H1 (cell line): Measurements from ENCODE around the gene AOPEP. TPM values are rescaled to one million over a fixed set of nuclear protein-coding genes. Genes with fewer than 3 reads are reported as not detected.

Experiments
- CTCF ChIA-PET: fragments of 300-600 bp; sonication (Branson Sonifier 250); formaldehyde crosslinking; loops from one replicate; lab custom pipeline; 2021; ENCODE audit not compliant: partially characterized antibody; lab: Charles Lee
- POLR2A ChIA-PET: fragments of 300-600 bp; sonication (Branson Sonifier 250); formaldehyde crosslinking; loops from one replicate; lab custom pipeline; 2021; ENCODE audit warnings: inconsistent platforms; ENCODE audit not compliant: partially characterized antibody; lab: Charles Lee
- DNase-seq, 2 experiments: peaks; one replicate each; pipeline versions ENCODE4 v3.0.0 to v3.0.0-alpha.2; 2010 to 2022; ENCODE audit warnings: low spot score in 2 of 2, low read depth in 1 of 2, mixed read lengths in 1 of 2
- FAIRE-seq: peaks from 2 replicates; lab custom pipeline; 2011; peaks lifted over from hg19 to GRCh38; lab: Jason Lieb, UNC
- H2AFZ ChIP-seq: 2 replicates; pipeline ENCODE4 v1.8.1; 2012; ENCODE audit warnings: low read length, inconsistent platforms
- H2AK5ac ChIP-seq: 2 replicates; pipeline ENCODE4 v1.6.1; 2013; ENCODE audit warnings: low read depth, low read length
- H2BK120ac ChIP-seq: replicated peaks from 2 replicates; pipeline ENCODE3; 2013; ENCODE audit warnings: low read depth, low read length, inconsistent platforms
- H2BK12ac ChIP-seq: 2 replicates; pipeline ENCODE4 v1.6.1; 2013; ENCODE audit warnings: low read depth, low read length
- H2BK15ac ChIP-seq: 2 replicates; pipeline ENCODE4 v1.6.1; 2013; ENCODE audit warnings: low read length
- H2BK20ac ChIP-seq: 2 replicates; pipeline ENCODE4 v1.6.1; 2013; ENCODE audit warnings: low read length
- H2BK5ac ChIP-seq: 2 replicates; pipeline ENCODE4 v1.6.1; 2013; ENCODE audit warnings: low read depth, low read length
- H3K14ac ChIP-seq: 2 replicates; pipeline ENCODE4 v1.6.1; 2013; ENCODE audit warnings: inconsistent platforms; ENCODE audit not compliant: insufficient read length
- H3K18ac ChIP-seq: 2 replicates; pipeline ENCODE4 v1.6.1; 2013; ENCODE audit warnings: low read length; ENCODE audit errors: extremely low read depth
- H3K23ac ChIP-seq: 2 replicates; pipeline ENCODE4 v1.6.1; 2013; ENCODE audit warnings: inconsistent platforms; ENCODE audit not compliant: insufficient read length
- H3K23me2 ChIP-seq: 2 replicates; pipeline ENCODE4 v1.6.1; 2013; ENCODE audit warnings: low read depth, low read length
- H3K27ac ChIP-seq: 2 replicates; pipeline ENCODE4 v1.6.1; 2011; ENCODE audit warnings: low read depth, low read length, inconsistent platforms
- H3K27me3 ChIP-seq, 4 experiments: replicated peaks in 1 of 4; 1 replicate in 1 of 4; 2 replicates in 3 of 4; pipeline versions ENCODE4 v1.6.1 to v1.8.1; 2011 to 2013; ENCODE audit warnings: low read length in 3 of 4, mild to moderate bottlenecking in 3 of 4, inconsistent platforms in 2 of 4, mixed read lengths in 2 of 4, moderate library complexity in 1 of 4; ENCODE audit not compliant: control insufficient read depth in 3 of 4, insufficient read depth in 3 of 4; ENCODE audit errors: extremely low read depth in 1 of 4
- H3K36me3 ChIP-seq, 4 experiments: 2 replicates each; pipeline versions ENCODE4 v1.6.1 to v1.8.1; 2011 to 2013; ENCODE audit warnings: mild to moderate bottlenecking in 4 of 4, low read length in 3 of 4, moderate library complexity in 2 of 4, control low read depth in 1 of 4, inconsistent platforms in 1 of 4; ENCODE audit not compliant: insufficient read depth in 4 of 4, control insufficient read depth in 2 of 4
- H3K4ac ChIP-seq: replicated peaks from 2 replicates; pipeline ENCODE3; 2013; ENCODE audit warnings: low read length, low read depth, mixed read lengths, inconsistent platforms; ENCODE audit not compliant: insufficient read length
- H3K4me1 ChIP-seq, 4 experiments: replicated peaks in 1 of 4; 1 replicate in 1 of 4; 2 replicates in 3 of 4; pipeline versions ENCODE4 v1.6.1 to v1.8.1; 2011 to 2013; ENCODE audit warnings: low read length in 3 of 4, inconsistent platforms in 2 of 4, mixed read lengths in 1 of 4; ENCODE audit not compliant: insufficient read depth in 4 of 4, control insufficient read depth in 3 of 4
- H3K4me2 ChIP-seq, 2 experiments: 2 replicates each; pipeline versions ENCODE4 v1.6.1 to v1.8.1; 2011 to 2013; ENCODE audit warnings: low read depth in 2 of 2, low read length in 2 of 2, control low read depth in 1 of 2, inconsistent platforms in 1 of 2, mild to moderate bottlenecking in 1 of 2; ENCODE audit not compliant: insufficient read depth in 1 of 2
- H3K4me3 ChIP-seq, 4 experiments: fragments of 200-600, 300-600 bp in 1 of 4; sonication (generic), shearing (Covaris generic), sonication (Bioruptor Twin) in 1 of 4; 2 replicates each; pipeline versions ENCODE4 v1.5.1 to v1.8.1; 2011 to 2016; ENCODE audit warnings: low read length in 4 of 4, low read depth in 3 of 4, control low read depth in 2 of 4, inconsistent platforms in 2 of 4, mild to moderate bottlenecking in 2 of 4, mixed read lengths in 1 of 4, moderate library complexity in 1 of 4; ENCODE audit not compliant: insufficient read depth in 2 of 4; ENCODE audit errors: extremely low read depth in 1 of 4
- H3K56ac ChIP-seq: replicated peaks from 2 replicates; pipeline ENCODE3; 2013; ENCODE audit warnings: low read depth, mild to moderate bottlenecking, mixed read lengths, low read length, inconsistent platforms; ENCODE audit not compliant: insufficient read length
- H3K79me1 ChIP-seq: 2 replicates; pipeline ENCODE4 v1.6.1; 2013; ENCODE audit warnings: low read depth, low read length, control low read depth
- H3K79me2 ChIP-seq, 2 experiments: 2 replicates each; pipeline versions ENCODE4 v1.6.1 to v1.8.1; 2012 to 2013; ENCODE audit warnings: low read length in 2 of 2, mild to moderate bottlenecking in 2 of 2, inconsistent platforms in 1 of 2; ENCODE audit not compliant: insufficient read depth in 2 of 2, control insufficient read depth in 1 of 2
- H3K9ac ChIP-seq, 4 experiments: replicated peaks in 1 of 4; 1 replicate in 1 of 4; 2 replicates in 3 of 4; pipeline versions ENCODE4 v1.6.1 to v1.8.1; 2011 to 2013; ENCODE audit warnings: low read depth in 3 of 4, low read length in 3 of 4, control low read depth in 2 of 4, mild to moderate bottlenecking in 2 of 4, moderate library complexity in 2 of 4, inconsistent platforms in 1 of 4; ENCODE audit errors: extremely low read depth in 1 of 4
- H3K9me3 ChIP-seq, 2 experiments: 2 replicates each; pipeline versions ENCODE4 v1.6.1 to v1.8.1; 2012 to 2013; ENCODE audit warnings: mild to moderate bottlenecking in 2 of 2, moderate library complexity in 2 of 2, control low read depth in 1 of 2, inconsistent platforms in 1 of 2, low read depth in 1 of 2, low read length in 1 of 2, mixed read lengths in 1 of 2; ENCODE audit not compliant: insufficient read depth in 2 of 2
- H4K20me1 ChIP-seq, 2 experiments: replicated peaks in 1 of 2; 2 replicates each; pipeline versions ENCODE3 to v1.8.1; 2011 to 2013; ENCODE audit warnings: inconsistent platforms in 2 of 2, low read length in 2 of 2, mild to moderate bottlenecking in 1 of 2; ENCODE audit not compliant: insufficient read depth in 2 of 2, control insufficient read depth in 1 of 2
- H4K5ac ChIP-seq: 2 replicates; pipeline ENCODE4 v1.6.1; 2013; ENCODE audit warnings: low read length, low read depth, mixed read lengths, inconsistent platforms; ENCODE audit not compliant: insufficient read length
- H4K8ac ChIP-seq: 2 replicates; pipeline ENCODE4 v1.8.0; 2013; ENCODE audit warnings: mild to moderate bottlenecking, moderate library complexity, low read length, inconsistent platforms; ENCODE audit not compliant: insufficient read depth; ENCODE audit errors: extremely low read depth
- H4K91ac ChIP-seq: replicated peaks from 2 replicates; pipeline ENCODE3; 2013; ENCODE audit warnings: low read length, mixed read lengths, inconsistent platforms; ENCODE audit not compliant: insufficient read length
- ASH2L ChIP-seq: fragments of 200-600, 300-600 bp; sonication (generic); IDR thresholded peaks from one replicate; pipeline ENCODE4 v1.7.1; 2017; ENCODE audit warnings: low read length
- CBX5 ChIP-seq: fragments of 300-800, 300-1000 bp; sonication (generic); IDR thresholded peaks from 2 replicates; pipeline ENCODE4 v1.7.1; 2016; ENCODE audit warnings: antibody characterized with exemption, low read length, low read depth
- CEBPB ChIP-seq: IDR thresholded peaks from 2 replicates; pipeline ENCODE4 v1.6.1; 2012; ENCODE audit warnings: low read depth, low read length
- CHD2 ChIP-seq: IDR thresholded peaks from 2 replicates; pipeline ENCODE4 v1.6.1; 2012; ENCODE audit warnings: low read length, improper control_type of control experiment
- CTBP2 ChIP-seq: IDR thresholded peaks from 2 replicates; pipeline ENCODE4 v1.7.0; 2011; ENCODE audit warnings: borderline replicate concordance, mild to moderate bottlenecking, moderate library complexity, mixed read lengths, low read length; ENCODE audit not compliant: insufficient read depth, insufficient read length
- EZH2 ChIP-seq: fragments of 200-600 bp; sonication (generic); IDR thresholded peaks from 2 replicates; pipeline ENCODE4 v1.7.1; 2012; ENCODE audit warnings: low read depth, mild to moderate bottlenecking, moderate library complexity, low read length, inconsistent platforms; ENCODE audit not compliant: severe bottlenecking
- HDAC6 ChIP-seq: IDR thresholded peaks from one replicate; pipeline ENCODE4 v1.7.1; 2012; ENCODE audit warnings: low read depth, mild to moderate bottlenecking, inconsistent platforms, low read length, moderate library complexity
- JUN ChIP-seq: IDR thresholded peaks from 2 replicates; pipeline ENCODE4 v1.6.1; 2011; ENCODE audit warnings: low read depth, mild to moderate bottlenecking, improper control_type of control experiment, low read length
- NRF1 ChIP-seq: IDR thresholded peaks from 2 replicates; pipeline ENCODE4 v1.6.1; 2011; ENCODE audit warnings: mild to moderate bottlenecking, low read depth, low read length, improper control_type of control experiment
- POLR2A ChIP-seq, 2 experiments: IDR thresholded peaks; 1 replicate in 1 of 2; 2 replicates in 1 of 2; pipeline ENCODE4 v1.6.1; 2011; ENCODE audit warnings: low read depth in 2 of 2, low read length in 2 of 2, mild to moderate bottlenecking in 2 of 2; ENCODE audit errors: control extremely low read depth in 1 of 2
- POU5F1 ChIP-seq: IDR thresholded peaks from 2 replicates; pipeline ENCODE4 v1.6.1; 2011; ENCODE audit warnings: low read depth, mild to moderate bottlenecking, low read length, moderate library complexity
- WGBS, 2 experiments: shearing (Covaris generic) in 1 of 2; methylation state at CpG; one replicate each; pipeline versions ENCODE4 v1.1.6 to v1.1.7; 2013 to 2015; ENCODE audit warnings: low lambda C conversion rate in 2 of 2, mixed read lengths in 2 of 2, inconsistent platforms in 1 of 2, low coverage in 1 of 2, missing lambda C conversion rate in 1 of 2; ENCODE audit not compliant: insufficient replicate concordance in 2 of 2, insufficient coverage in 1 of 2, insufficient read length in 1 of 2; ENCODE audit errors: extremely low coverage in 1 of 2, missing lambda C conversion rate in 1 of 2; 5-methylcytosine and 5-hydroxymethylcytosine counted together
- polyA plus RNA-seq, 7 experiments: library from polyadenylated mRNA; depleted of rRNA in 3 of 7; stranded (reverse) in 5 of 7; unstranded in 2 of 7; fragments of >200 nt in 5 of 7; fragments of 200-250 nt in 2 of 7; gene quantifications; 1 replicate in 5 of 7; 2 replicates in 1 of 7; 4 replicates in 1 of 7; pipeline versions ENCODE4 v1.2.1 to v1.2.3, GENCODE V29; 2011 to 2013; ENCODE audit warnings: missing spikeins in 2 of 7, mixed read lengths in 2 of 7
- total RNA-seq: library from RNA; stranded (reverse); fragmentation: NEBNext Ultra II Directional; extraction: Animal tissue kit (Norgen Biotek cat#: 25700); gene quantifications from 2 replicates; pipeline ENCODE4 v1.2.1, GENCODE V29; 2021
- TF ChIP-seq, protein P1 (sequence below): IDR thresholded peaks from 2 replicates; pipeline ENCODE4 v1.6.1; 2012; ENCODE audit warnings: low read length, inconsistent platforms
- TF ChIP-seq, protein P2 (sequence below): IDR thresholded peaks from 2 replicates; pipeline ENCODE4 v1.6.1; 2012; ENCODE audit warnings: inconsistent platforms

AOPEP gene
- total and polyA plus RNA-seq, 2 of the 8 experiments (the other 6 are each of a cell fraction or from before 2014, with no cell fraction given), result 6.1 to 14.3 TPM

DNA sequence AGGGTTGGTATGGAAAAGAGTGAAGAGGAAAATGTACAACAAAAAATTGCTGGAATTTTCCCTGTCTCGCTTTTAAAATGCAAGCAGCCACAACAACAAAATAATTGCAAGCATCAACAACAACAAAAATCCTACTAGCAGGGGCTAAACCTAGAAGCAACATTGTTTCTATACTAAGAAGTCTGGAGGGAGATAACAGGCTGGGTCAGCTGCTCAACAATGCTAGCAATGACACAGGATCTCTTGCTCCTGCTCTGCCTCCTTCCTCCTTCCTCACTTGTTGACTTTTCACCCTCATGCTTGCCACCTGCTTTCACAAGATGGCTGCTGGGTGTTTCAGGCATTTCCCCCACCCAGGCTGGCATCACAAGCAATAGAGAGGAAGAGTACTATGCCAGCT lies 7.6 kb upstream of the AOPEP start:
- Histone ChIP-seq H4K20me1 (no peaks in the 10 kb centered on the region), H2AFZ (peak overlapping the region; percentile 48; the same call in 1 of the 2 replicates)
- no peak for TF ChIP-seq POLR2A (IDR thresholded peaks at IDR 0.05; ENCODE audit: control extremely low read depth in 1 of 2, low read depth in 2 of 2, low read length in 2 of 2)
- no peak for TF ChIP-seq CTBP2
- no peak for TF ChIP-seq HDAC6
- no peak for TF ChIP-seq CBX5
- TF ChIP-seq EZH2, result no peak
- TF ChIP-seq JUN, result no peak
- no peak for TF ChIP-seq CEBPB
- TF ChIP-seq, protein P1, sequence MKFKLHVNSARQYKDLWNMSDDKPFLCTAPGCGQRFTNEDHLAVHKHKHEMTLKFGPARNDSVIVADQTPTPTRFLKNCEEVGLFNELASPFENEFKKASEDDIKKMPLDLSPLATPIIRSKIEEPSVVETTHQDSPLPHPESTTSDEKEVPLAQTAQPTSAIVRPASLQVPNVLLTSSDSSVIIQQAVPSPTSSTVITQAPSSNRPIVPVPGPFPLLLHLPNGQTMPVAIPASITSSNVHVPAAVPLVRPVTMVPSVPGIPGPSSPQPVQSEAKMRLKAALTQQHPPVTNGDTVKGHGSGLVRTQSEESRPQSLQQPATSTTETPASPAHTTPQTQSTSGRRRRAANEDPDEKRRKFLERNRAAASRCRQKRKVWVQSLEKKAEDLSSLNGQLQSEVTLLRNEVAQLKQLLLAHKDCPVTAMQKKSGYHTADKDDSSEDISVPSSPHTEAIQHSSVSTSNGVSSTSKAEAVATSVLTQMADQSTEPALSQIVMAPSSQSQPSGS, result no peak
- no peak for TF ChIP-seq NRF1
- no peak for TF ChIP-seq CHD2
- TF ChIP-seq, protein P2, sequence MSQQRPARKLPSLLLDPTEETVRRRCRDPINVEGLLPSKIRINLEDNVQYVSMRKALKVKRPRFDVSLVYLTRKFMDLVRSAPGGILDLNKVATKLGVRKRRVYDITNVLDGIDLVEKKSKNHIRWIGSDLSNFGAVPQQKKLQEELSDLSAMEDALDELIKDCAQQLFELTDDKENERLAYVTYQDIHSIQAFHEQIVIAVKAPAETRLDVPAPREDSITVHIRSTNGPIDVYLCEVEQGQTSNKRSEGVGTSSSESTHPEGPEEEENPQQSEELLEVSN, result no peak
- no peak for TF ChIP-seq ASH2L
- no peak for TF ChIP-seq POU5F1

More for the DNA sequence above, 7.6 kb upstream of the AOPEP start:
- Histone ChIP-seq H2BK15ac (no peak overlapping the region), H3K27ac (no peak overlapping the region), H3K4ac (no peak overlapping the region), H3K9me3 (no peaks in the 10 kb centered on the region), H2AK5ac (no peak overlapping the region), H3K14ac (no peak overlapping the region), H3K18ac (no peak overlapping the region), H3K23me2 (no peaks in the 10 kb centered on the region), H2BK12ac (no peak overlapping the region), H3K27me3 (no peaks in the 10 kb centered on the region), H3K56ac (no peak overlapping the region), H2BK20ac (no peak overlapping the region), H3K4me2 (no peak overlapping the region), H3K79me2 (no peaks in the 10 kb centered on the region), H3K4me1 (no peaks in the 10 kb centered on the region), H4K91ac (no peak overlapping the region), H2BK120ac (no peak overlapping the region), H3K23ac (no peak overlapping the region), H3K9ac (no peak overlapping the region), H2BK5ac (no peak overlapping the region), H3K4me3 (no peak overlapping the region), H4K8ac (no peak overlapping the region), H4K5ac (no peak overlapping the region), H3K79me1 (no peaks in the 10 kb centered on the region), H3K36me3 (no peaks in the 10 kb centered on the region)
- 89% methylated on average over 1 of the region's 1 CpG; no CpG with 5 or more reads in 1 of the 2 experiments for WGBS, 2 experiments
- no peak for DNase-seq
- CTCF ChIA-PET, result interaction anchor here (0.9 to 1.0 kb wide), 2 partner anchors 66 to 305 kb away, joined by 4 to 5 read pairs; no protein-coding TSS in a partner anchor
- FAIRE-seq, result no peak
- POLR2A ChIA-PET, result no interaction called here
